CD4-positive, alpha-beta T cell treated with Interleukin-15 for 4 hours (primary cell): ENCODE data around the gene RETREG2.
"Not testable (repeated sequence)": the region's sequence is repeated elsewhere in the genome, so short reads cannot be mapped to it uniquely, and the experiment has no call there.

Experiments used
- DNase-seq: peaks from one replicate; pipeline ENCODE4 v3.0.0-alpha.2; 2020; ENCODE audit warnings: low spot score

RETREG2 gene

DNA sequence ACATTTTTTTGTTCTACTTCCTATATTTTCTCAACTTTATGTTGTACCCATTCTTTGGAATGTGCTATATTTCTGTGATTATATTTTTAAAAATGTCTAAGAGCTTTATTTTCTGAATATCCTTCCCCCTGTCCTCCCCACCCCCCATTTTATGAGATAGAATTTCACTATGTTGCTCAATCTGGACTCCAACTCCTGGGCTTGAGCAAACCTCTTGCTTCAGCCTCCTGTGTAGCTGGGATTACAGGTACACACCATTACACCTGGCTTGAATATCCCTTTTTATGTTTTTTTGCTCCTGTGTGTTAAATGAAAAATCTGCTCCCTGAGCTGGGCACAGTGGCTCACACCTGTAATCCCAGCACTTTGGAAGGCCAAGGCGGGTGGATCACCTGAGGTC, 19.3 kb downstream of the RETREG2 start:
- DNase-seq, result no peak

DNA sequence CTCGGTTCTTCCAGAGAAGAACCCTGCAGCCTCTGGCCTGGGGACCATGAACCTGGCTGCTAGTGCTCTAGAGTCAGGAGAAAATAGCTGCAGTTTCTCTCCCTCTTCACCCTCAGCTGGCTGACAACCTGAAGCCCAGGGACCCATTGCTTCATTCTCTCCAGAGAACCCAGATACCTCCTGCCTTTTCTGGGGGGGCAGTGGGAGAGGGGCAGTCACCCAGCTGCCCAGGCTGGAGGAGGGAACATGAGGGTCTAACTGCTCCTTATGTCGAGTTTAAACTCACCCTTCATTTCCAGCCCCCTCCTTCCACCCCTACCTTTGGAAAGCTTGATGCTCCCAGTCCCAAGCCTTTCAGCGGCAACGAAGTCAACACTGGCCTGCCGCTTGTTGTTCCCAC, 20.9 kb downstream of the RETREG2 start:
- no peak for DNase-seq

DNA sequence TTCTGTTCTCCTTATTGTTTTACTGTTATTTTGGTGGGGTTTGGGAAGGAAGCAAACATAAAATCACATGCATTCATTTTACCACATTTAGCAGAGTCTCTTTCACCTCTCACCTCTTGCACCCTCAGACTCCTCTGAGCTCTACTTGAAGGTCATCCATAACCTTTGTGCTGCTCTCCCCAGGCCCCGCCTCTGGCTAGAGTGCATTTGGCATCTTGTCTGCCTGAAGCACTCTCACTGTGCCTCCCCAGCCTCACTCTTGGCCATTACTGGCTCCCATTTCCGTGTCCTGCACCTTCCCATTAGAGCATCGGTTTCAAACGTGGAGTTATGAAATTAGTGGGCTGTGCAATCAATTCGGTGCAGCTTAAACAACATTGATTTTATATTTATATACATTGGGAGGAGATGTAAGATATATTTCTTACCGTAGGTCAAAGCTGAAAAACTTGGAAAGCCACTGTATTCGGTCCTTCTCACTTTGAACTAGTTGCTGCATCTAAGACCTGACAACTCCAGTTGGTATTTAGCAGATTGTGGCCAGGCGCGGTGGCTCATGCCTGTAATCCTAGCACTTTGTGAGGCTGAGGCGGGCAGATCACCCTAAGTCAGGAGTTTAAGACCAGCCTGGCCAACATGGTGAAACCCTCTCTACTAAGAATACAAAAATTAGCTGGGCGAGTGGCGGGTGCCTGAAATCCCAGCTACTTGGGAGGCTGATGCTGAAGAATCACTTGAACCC, 21.6 kb downstream of the RETREG2 start:
- DNase-seq, result no peak

GRCh38 chr2:219200502-219201326, 22.6 kb downstream of the RETREG2 start:
- DNase-seq, result peak; percentile 30

DNA sequence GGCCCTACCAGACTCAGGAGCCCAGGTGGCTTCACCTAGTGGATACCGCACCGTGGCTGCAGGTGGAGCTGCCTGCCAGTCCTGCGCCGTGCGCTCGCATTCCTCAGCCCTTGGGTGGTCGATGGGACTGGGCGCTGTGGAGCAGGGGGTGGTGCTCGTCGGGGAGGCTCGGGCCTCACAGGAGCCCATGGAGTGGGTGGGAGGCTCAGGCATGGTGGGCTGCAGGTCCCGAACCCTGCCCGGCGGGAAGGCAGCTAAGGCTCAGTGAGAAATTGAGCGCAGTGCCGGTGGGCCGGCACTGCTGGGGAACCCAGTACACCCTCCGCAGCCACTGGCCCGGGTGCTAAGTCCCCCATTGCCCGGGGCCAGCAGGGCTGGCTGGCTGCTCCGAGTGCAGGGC, 23.3 kb downstream of the RETREG2 start:
- not testable (repeated sequence) for DNase-seq

GRCh38 chr2:219204425-219205164, 26.5 kb downstream of the RETREG2 start:
- DNase-seq, result no peak

DNA sequence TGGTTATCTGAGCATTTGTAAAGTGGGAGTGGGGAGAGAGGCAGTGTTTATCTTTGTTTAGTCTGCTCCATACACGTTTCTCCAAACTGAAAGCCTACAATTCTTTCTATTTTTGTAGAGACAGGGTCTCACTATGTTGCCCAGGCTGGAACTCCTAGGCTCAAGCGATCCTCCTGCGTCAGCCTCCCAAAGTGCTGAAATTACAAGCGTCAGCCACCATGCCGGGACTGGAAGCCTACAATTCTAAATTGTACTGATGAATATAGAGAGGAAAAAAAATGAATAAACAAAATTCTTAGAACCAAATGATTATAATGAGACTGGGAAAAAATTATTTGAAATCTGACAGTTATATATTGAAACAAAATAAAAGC, 27.1 kb downstream of the RETREG2 start:
- DNase-seq, result no peak

GRCh38 chr2:219205981-219206327, 27.9 kb downstream of the RETREG2 start:
- DNase-seq, result no peak

DNA sequence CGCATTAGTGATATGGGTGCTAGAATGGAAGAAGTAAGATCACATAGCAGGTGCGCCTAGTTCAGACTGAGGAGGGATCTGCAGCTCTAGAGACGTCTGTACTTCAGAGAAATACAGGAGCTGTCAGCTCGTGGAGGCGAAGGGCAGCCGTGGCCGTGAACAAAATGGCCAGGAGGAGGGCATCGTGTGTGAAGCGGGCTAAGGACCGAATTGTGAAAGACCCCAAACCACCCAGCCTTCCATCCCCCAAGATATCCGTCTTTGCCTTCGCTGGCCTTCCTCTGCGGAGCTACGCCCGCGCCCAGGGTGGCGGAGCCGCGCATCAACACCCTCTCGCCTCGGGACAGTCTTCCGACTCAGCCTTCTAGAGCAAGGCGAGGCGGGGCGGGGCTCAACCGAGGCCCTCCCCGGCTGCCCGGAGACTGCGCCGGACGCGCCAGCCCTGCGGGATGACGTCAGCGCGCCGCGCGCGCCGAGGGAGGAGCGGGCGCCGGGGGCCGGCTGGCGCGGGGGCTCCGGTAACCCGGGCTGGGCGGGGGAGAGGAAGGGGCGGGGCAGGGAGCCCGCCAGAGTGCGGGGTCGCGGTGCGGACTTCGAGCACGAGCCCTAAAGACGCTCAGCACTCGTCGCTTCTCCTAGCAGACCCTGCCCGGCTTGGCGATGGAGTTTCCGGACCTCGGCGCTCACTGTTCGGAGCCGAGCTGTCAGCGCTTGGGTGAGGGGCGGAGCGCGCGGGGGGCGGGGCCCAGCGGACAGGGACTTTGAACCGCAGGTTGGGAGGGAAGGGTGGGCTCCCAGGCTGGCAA, 28.5 kb downstream of the RETREG2 start, which contains the start of gene ZFAND2B:
TSS of gene ZFAND2B (plus strand) at position 455 of the 806 bp plus-strand sequence. CDS start at position 661, 206 bp downstream.
- peak; percentile 95 for DNase-seq

DNA sequence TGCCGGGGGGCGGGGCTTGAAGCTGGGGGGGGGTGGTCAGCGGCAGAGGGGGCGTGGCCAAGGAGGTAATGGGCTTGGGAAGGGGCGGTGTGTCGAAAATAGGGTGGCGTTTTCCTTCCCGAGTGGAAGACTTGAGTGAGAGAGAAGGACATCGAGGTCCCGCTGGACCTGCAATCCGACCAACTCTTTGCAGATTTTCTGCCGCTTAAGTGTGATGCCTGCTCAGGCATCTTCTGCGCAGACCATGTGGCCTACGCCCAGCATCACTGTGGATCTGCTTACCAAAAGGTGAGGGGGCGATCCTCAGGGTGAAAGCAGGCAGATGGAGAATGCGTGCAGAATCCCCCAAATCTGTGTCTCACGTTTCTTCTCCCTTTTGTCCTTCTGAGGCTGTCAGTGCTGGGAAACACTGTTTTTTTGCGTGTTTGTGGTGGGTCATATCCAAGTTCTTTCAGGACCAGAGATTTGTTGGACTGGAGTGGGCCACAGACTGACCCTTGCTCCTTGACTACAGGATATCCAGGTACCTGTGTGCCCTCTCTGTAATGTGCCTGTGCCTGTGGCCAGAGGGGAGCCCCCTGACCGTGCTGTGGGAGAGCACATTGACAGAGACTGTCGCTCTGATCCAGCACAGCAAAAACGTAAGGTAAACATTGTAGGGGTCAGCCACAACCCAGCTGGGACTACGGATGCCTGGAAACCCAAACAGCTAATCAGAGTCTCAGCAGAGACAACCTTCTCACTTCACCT, 29.2 kb downstream of the RETREG2 start:
- DNase-seq, result no peak

DNA sequence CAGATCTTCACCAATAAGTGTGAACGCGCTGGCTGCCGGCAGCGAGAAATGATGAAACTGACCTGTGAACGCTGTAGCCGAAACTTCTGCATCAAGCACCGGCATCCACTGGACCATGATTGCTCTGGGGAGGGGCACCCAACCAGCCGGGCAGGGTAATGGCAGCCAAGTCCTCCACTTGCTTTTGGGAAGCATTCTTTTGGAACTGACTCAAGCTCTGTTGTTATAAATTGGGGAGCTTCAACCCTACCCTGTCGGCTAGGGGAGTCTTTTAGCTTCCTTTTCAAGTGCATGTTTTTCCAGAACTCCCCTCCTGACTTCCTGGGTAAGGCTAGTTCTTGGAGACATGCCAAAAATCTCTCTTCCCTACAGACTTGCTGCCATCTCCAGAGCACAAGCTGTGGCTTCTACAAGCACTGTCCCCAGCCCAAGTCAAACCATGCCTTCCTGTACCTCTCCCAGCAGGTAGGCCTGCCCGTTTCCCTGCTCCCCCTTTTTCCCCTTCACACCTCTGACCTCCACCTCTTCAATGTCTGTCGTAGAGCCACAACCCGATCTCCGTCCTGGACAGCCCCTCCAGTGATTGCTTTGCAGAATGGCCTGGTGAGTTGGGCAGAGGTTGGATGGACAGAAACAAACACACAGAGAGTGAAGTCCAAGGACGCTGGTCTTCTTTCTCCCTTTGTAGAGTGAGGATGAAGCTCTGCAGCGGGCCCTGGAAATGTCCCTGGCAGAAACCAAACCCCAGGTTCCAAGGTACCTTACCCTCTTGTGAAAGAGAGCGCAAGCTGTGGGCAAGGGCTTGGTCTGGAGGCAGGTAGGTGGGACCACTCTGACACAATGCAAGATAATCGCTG, 30.0 kb downstream of the RETREG2 start:
- DNase-seq, result no peak

GRCh38 chr2:219209236-219210195, 31.4 kb downstream of the RETREG2 start:
- DNase-seq, result no peak

GRCh38 chr2:219210196-219210885, 32.3 kb downstream of the RETREG2 start:
- DNase-seq, result no peak

DNA sequence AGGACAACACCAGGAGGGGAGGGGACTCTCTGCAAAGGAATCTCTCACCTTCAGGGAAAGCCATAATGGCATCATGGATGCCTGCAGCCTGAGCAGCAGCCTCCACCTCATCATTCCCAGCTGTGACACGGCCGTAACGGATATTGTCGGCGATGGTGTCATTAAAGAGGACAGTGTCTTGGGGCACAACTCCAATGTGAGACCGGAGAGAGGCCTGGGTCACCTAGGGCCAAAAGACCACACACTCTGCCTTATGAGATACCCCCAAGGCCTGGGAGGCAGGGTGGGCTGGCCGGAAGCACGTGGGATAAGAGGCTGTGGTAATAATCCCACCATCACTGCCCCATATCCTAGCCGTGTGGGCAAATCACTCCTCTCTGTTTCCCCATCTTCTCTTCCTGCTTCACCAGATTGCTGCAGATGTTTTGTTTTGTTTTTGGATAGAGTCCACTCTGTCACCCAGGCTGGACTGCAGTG, 32.8 kb downstream of the RETREG2 start:
- DNase-seq, result no peak

DNA sequence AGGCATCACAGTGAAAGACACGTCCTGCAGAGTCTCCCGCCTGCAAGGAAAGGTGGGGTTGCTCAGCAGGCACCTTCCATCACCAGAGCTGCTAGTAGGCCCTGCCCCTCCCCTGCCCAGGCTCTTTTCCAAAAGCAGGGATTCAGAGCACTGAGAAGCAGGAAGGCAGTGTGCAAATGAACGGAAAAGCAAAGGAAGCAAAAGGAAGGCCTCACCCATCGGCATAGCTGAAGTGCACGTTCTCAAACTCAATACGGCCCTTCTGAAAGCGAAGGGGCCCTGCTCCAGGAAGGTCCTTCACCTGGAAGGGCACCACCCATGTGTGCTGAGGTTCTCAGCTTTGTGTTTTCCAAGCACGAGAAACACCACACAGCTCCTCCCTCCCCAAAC, 34.9 kb downstream of the RETREG2 start:
- DNase-seq, result no peak

- no peak for DNase-seq
These were observed 35.5 kb downstream of the RETREG2 start for GRCh38 chr2:219213486-219214071.

- DNase-seq, result no peak
These were observed 36.1 kb downstream of the RETREG2 start for GRCh38 chr2:219214141-219214540.

DNA sequence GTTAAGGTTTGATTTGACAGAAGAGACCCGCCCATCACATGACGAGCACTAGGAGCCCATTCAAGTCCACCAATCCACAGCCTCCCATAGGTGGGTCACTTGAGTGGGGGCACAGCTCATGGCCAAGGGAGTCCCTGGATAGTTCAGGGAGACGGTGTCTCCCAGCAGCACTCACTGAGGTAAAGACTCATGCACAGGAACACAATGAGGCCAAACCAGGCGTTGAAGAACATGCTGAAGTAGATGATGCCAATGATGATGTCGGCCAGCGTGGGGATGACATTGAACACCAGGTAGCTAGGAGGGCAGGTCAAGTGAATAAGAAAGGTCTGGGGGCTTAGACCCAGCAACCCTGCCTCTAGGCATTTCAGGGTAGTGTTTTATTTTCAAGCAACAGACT, 36.7 kb downstream of the RETREG2 start:
- DNase-seq, result no peak
